ENCODE results near the gene LRRC8B. TPM values are rescaled to one million over a fixed set of nuclear protein-coding genes. Genes with fewer than 3 reads are reported as not detected.

Gene LRRC8B
- total RNA-seq, 6 experiments from 2014 or later: 0.07 to 0.57 (median 0.15) TPM

DNA sequence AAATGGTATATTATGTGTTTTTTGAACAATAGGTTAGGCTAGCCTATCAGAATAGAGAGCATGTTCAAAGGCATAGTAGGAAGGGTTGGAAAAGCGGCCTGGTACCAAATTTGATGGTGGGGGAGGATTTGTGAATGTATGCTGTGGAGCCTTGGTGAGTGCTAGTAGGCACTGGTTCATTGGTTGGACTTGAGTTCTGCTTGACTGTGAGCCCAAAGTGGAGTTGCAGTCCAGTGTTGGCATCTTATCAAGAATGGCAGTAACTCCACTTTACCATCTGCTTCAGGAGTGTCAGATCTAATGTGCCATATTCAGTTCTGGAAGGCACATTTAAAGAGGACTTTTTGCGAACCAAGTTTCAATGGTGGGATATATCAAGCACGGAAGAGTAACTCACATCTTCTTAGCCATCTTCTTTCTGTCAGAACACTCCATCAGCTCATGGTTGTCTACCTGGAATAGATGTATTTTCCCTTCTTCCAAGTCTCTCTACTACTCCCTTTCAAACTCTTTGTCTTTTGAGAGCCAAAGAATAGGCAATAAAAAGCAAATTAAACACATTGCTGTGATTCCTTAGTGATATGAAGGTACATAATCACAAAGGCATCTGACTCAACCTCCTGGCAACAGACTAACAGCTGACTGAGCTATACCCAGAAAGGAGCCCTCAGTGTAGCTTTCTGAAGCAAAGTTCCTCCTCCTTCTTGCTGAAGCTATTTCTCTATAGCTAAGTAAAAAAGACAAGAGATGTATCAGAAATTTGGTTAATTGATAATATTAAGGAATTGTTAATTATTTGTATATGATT, 21.7 kb downstream of the LRRC8B start:
- H3K36me3 Mint-ChIP-seq (ENCODE audit: low read depth): no peaks in the 10 kb centered on the region
- H3K4me3 Mint-ChIP-seq: no peak overlapping the region
- H3K4me1 Mint-ChIP-seq (ENCODE audit: low read depth): no peaks in the 10 kb centered on the region
- no peak for DNase-seq
- H3K9me3 Mint-ChIP-seq: no peaks in the 10 kb centered on the region
- TF ChIP-seq, protein P1, sequence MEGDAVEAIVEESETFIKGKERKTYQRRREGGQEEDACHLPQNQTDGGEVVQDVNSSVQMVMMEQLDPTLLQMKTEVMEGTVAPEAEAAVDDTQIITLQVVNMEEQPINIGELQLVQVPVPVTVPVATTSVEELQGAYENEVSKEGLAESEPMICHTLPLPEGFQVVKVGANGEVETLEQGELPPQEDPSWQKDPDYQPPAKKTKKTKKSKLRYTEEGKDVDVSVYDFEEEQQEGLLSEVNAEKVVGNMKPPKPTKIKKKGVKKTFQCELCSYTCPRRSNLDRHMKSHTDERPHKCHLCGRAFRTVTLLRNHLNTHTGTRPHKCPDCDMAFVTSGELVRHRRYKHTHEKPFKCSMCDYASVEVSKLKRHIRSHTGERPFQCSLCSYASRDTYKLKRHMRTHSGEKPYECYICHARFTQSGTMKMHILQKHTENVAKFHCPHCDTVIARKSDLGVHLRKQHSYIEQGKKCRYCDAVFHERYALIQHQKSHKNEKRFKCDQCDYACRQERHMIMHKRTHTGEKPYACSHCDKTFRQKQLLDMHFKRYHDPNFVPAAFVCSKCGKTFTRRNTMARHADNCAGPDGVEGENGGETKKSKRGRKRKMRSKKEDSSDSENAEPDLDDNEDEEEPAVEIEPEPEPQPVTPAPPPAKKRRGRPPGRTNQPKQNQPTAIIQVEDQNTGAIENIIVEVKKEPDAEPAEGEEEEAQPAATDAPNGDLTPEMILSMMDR (IDR thresholded peaks at IDR 0.05): no peak
- H3K27ac Mint-ChIP-seq: no peak overlapping the region
- peaks cover 6% of the 10 kb centered on the region; the same call in 1 of the 2 replicates for H3K27me3 Mint-ChIP-seq (ENCODE audit: insufficient read depth)

DNA sequence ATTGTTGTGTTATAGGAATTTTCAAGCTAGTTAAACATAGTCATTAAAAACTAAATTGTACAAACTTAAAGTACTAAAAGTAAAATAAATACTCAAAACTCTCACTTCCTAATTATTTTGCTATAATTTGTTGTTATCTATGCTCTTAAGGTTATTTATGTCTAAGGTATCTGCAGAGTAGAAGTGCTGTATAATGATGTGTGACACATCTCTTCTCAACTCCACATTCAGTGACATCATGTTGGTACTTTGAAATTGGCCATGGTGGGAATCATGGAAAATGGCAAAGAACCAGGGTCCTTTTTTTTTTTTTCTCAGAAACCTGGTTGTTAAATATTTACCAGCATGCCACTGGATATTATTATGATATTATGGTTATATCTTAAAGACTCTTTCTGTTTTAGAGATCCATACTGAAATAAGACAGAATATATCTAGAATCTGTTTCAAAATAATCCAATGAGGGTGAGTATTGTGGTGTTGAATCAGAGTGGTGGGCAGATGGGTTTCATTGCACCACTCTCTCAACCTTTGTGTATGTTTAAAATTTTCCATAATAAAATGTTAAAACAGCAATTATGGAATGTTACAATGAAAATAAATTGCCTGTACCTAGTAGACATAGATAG, 22.4 kb downstream of the LRRC8B start:
- Mint-ChIP-seq H3K9me3 (no peaks in the 10 kb centered on the region), H3K27ac (no peak overlapping the region), H3K36me3 (ENCODE audit: low read depth) (no peaks in the 10 kb centered on the region), H3K27me3 (ENCODE audit: insufficient read depth) (peaks cover 6% of the 10 kb centered on the region; the same call in 1 of the 2 replicates), H3K4me3 (no peak overlapping the region), H3K4me1 (ENCODE audit: low read depth) (no peaks in the 10 kb centered on the region)
- TF ChIP-seq, protein P1 (IDR thresholded peaks at IDR 0.05): no peak
- no peak for DNase-seq

DNA sequence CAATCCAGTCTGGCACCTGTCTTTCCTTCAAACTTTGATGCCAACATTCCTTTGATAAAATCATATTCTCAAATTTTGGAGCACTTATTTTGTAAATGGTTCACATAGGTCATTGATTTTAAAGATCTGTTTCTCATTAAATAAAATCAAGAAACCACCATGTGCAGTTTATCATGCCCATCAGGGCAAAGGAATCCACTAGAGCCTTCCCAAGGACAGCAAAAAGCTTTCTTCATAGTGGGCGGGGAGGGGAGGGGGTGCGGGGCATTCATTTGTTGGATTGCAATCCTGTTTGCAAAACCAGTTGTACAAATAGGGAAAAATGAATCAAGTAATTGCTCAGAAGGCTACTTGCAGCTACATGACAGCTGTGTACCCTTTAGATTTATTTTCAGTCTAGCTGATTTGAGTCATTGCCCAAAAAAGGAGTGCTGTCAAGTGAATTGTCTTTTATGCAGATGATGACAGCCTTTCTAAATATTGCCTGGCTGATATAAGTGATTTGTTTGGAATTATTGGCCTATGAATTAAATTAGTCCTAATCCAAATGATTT, 23.0 kb downstream of the LRRC8B start:
- H3K4me1 Mint-ChIP-seq (ENCODE audit: low read depth): no peaks in the 10 kb centered on the region
- no peaks in the 10 kb centered on the region for H3K36me3 Mint-ChIP-seq (ENCODE audit: low read depth)
- peaks cover 6% of the 10 kb centered on the region; the same call in 1 of the 2 replicates for H3K27me3 Mint-ChIP-seq (ENCODE audit: insufficient read depth)
- TF ChIP-seq, protein P1 (IDR thresholded peaks at IDR 0.05): no peak
- no peak overlapping the region for H3K27ac Mint-ChIP-seq
- H3K9me3 Mint-ChIP-seq: no peaks in the 10 kb centered on the region
- no peak overlapping the region for H3K4me3 Mint-ChIP-seq
- no peak for DNase-seq

DNA sequence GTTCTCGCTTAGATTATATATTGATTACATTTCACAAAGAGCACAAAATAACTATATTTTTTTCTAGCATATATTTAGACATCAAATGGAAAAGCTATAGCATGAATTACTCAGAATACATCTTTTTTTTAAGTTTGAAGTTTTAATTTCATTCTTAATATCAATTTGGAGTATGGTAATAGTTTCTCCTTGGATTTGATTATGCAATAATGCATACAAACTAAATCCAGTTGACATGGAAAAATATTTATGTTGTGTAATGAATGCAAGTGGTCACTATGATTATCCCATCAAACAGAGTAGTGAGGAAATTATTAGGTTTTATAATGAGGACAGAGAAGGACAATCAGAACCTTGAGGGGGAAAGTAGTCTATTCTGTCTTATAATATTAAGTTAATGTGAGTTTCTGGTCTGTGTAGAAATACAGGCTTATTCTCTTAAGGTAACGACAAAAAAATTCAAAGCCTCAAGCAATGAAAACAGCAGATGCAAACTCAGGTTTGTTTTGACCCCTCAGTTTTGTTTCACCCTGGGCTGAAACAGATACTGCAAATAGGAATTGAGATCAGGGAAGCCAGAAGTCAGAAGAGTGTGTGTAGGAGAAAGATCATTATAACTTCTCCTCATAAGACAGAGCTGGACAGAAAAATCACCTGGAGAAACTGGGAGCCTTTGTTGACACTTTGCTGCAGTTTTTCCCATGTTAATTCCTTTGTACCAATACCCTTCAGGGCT, 23.7 kb downstream of the LRRC8B start:
- Mint-ChIP-seq H3K4me3 (no peak overlapping the region), H3K27ac (no peak overlapping the region), H3K4me1 (ENCODE audit: low read depth) (no peaks in the 10 kb centered on the region)

DNA sequence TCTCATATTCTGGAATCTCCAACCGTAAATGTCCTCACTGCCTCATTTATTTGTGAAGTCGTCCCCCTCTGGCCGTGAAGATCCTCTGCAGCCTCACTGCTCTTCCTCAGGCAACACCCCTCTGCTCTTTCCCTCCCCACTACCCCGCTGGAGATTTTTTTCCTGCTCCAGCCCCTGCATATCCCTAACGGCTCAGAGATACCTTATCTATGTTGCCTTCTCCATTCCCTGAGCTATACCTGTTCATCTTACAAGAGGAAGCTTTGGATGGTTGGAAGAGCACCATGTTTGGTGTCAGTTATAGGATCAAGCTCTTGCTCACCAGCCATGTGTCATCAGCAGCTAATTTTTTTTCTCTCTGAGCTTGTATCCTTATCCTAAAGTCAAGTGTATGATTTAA, 26.4 kb downstream of the LRRC8B start:
- no peaks in the 10 kb centered on the region for H3K36me3 Mint-ChIP-seq (ENCODE audit: low read depth)
- DNase-seq: no peak
- no peaks in the 10 kb centered on the region for H3K4me1 Mint-ChIP-seq (ENCODE audit: low read depth)
- H3K27me3 Mint-ChIP-seq (ENCODE audit: insufficient read depth): peaks cover 6% of the 10 kb centered on the region; the same call in 1 of the 2 replicates
- no peaks in the 10 kb centered on the region for H3K9me3 Mint-ChIP-seq
- no peak overlapping the region for H3K4me3 Mint-ChIP-seq
- TF ChIP-seq, protein P1 (IDR thresholded peaks at IDR 0.05): no peak
- no peak overlapping the region for H3K27ac Mint-ChIP-seq

More for the DNA sequence above, 23.7 kb downstream of the LRRC8B start:
- H3K36me3 Mint-ChIP-seq (ENCODE audit: low read depth): no peaks in the 10 kb centered on the region
- no peaks in the 10 kb centered on the region for H3K9me3 Mint-ChIP-seq
- peaks cover 6% of the 10 kb centered on the region; the same call in 1 of the 2 replicates for H3K27me3 Mint-ChIP-seq (ENCODE audit: insufficient read depth)
- TF ChIP-seq, protein P1 (IDR thresholded peaks at IDR 0.05): no peak
- DNase-seq: no peak
